Adipocyte (in vitro differentiated cells): Measurements from ENCODE around the gene STEAP3.

Source experiments
- DNase-seq: peaks from one replicate; pipeline ENCODE4 v3.0.0-alpha.2; 2015; ENCODE audit warnings: low read depth
- H3K27me3 ChIP-seq: replicated peaks from 2 replicates; pipeline ENCODE4 v1.7.0; 2013; ENCODE audit warnings: mild to moderate bottlenecking, low read length, moderate library complexity; ENCODE audit not compliant: control insufficient read depth, insufficient read depth
- H3K36me3 ChIP-seq: 2 replicates; pipeline ENCODE4 v1.7.0; 2013; ENCODE audit warnings: low read length, mild to moderate bottlenecking, moderate library complexity; ENCODE audit not compliant: control insufficient read depth, insufficient read depth, severe bottlenecking
- H3K4me1 ChIP-seq: 2 replicates; pipeline ENCODE4 v1.7.0; 2013; ENCODE audit warnings: mild to moderate bottlenecking, low read length, moderate library complexity; ENCODE audit not compliant: control insufficient read depth, insufficient read depth
- H3K4me3 ChIP-seq: 2 replicates; pipeline ENCODE4 v1.7.0; 2013; ENCODE audit warnings: mild to moderate bottlenecking, low read length, moderate library complexity
- H3K9ac ChIP-seq: 2 replicates; pipeline ENCODE4 v1.7.0; 2013; ENCODE audit warnings: mild to moderate bottlenecking, low read length, moderate library complexity
- H3K9me3 ChIP-seq: 2 replicates; pipeline ENCODE4 v1.7.0; 2013; ENCODE audit warnings: mild to moderate bottlenecking, low read length, moderate library complexity; ENCODE audit not compliant: control insufficient read depth

Gene STEAP3

DNA sequence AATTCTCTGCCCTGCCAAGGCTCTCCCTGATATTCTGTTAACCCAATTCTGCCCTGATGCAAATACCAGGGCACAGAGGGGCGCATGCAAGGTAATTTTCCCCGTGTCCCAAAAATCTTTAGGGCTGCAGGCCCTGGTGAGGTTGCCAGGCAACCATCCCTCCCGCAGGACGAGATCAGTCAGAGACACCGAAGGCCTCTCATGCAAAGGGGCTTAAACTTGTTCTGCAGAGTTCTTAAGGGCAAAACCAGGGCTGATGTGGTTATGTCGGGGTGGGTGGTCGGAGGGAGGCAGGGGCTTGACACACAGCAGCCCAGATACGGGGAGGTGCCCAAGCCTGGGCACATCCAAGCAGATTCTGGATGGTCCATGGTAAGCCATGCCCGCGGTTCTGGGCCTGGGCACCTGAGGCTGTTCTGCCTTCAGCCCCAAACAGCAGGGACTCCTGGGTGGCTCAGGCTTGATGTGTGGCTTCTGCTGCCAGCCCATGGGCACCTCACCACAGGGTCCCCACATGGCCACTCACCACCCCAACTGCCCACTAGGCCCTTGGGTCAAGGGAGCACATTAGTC lies 27.2 kb downstream of the STEAP3 start:
- no peaks in the 10 kb centered on the region for H3K27me3 ChIP-seq
- peaks cover 7% of the 10 kb centered on the region for H3K36me3 ChIP-seq
- H3K9ac ChIP-seq: no peak overlapping the region
- peaks cover 5% of the 10 kb centered on the region for H3K9me3 ChIP-seq
- no peak for DNase-seq
- H3K4me3 ChIP-seq: no peak overlapping the region
- H3K4me1 ChIP-seq: peaks cover 27% of the 10 kb centered on the region

DNA sequence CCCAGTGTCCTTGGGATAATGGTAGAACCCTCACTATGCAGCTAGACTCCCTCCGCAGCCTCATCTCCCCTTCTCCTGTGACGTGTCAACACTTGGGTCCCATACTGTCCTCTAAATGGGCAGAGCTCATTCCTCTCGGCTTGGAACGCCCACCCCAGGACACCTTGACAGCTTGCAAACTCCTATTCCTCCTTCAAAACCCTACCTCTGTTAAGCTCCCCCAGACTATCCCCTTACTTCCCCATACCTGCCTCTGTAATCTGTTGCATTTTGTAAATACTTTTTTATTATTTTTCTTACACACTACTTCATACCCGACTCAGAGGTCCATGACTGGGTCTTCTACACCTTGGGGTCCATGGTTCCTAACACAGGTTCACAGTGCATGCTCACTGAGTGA lies 28.0 kb downstream of the STEAP3 start:
- no peak overlapping the region for H3K4me3 ChIP-seq
- H3K27me3 ChIP-seq: no peaks in the 10 kb centered on the region
- no peaks in the 10 kb centered on the region for H3K9me3 ChIP-seq
- no peak for DNase-seq
- peaks cover 35% of the 10 kb centered on the region for H3K4me1 ChIP-seq
- H3K9ac ChIP-seq: no peak overlapping the region
- peaks cover 2% of the 10 kb centered on the region for H3K36me3 ChIP-seq

DNA sequence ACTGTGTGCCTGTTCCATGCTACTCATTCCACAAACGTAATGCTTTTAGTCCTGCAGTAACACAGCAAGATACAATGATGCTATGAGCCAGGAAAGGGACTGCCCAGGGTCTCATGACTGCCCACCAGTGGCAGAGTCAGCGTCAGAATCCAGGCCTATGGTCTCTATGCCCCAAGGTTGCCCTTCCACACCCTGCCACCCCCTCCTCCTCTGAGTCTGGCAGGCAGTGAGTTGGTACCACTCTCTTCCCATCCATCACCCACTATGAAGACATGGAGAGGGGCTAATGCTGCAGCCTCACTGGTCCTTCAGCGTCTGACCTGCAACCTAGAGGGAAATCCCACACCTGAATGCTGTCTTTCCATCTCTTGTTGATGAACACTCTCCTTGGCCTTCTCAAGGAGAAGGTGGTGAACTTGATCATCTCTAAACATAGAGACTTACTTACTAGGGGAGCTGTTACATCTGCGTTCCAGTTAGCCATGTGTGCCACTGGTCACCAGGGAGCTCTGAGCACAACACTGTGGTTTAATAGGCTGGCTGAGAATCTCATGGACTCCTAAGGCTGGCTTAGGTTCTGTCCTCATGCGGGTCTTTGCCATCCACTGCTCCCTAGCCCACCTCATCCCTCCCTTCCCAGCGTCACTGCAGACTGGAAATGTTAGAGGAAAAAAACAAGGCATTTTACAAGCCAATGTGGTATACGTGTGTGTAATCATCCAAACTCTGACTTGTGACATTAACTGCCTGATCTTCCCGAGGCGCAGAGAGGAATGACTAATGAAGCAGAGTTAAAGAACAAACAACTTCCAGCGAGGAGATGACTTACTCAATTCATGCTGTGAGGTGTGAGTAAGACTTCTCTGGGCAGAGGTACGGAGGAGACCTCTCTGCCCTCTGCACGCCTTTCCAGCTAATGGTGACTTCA lies 28.8 kb downstream of the STEAP3 start:
- H3K4me3 ChIP-seq: peak overlapping the region; percentile 3
- no peaks in the 10 kb centered on the region for H3K9me3 ChIP-seq
- peaks cover 3% of the 10 kb centered on the region for H3K36me3 ChIP-seq
- peaks cover 35% of the 10 kb centered on the region for H3K4me1 ChIP-seq
- peak; percentile 71 for DNase-seq
- H3K9ac ChIP-seq: peak overlapping the region; percentile 15
- no peaks in the 10 kb centered on the region for H3K27me3 ChIP-seq

DNA sequence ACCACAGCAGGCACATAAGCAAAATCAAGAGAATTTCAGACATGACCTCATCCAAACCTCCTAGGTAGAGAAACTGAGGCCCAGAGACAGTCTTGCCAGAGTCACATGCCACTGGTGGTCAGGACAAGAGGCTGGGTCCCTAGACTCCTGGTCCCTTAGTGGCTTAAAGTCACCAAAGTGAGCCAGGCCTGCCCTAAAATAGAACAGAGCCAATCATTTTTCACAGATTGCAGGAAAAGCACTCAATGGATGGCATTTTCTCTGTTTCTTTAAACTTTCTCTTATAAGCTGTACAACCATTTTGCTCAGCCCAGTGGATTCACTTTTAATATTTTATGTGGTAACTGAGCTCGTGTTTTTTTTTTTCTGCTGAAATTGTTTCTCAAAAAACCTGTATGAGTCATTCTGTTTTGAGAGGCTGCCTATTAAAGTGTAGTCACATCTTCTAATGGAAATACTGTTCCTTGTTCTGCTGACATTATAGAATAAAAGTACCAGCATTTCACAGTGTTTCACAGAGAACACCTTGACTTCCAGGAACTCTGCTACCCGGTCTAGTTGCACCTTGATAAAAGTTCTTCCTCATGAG lies 29.6 kb downstream of the STEAP3 start:
- no peaks in the 10 kb centered on the region for H3K9me3 ChIP-seq
- H3K36me3 ChIP-seq: peaks cover 4% of the 10 kb centered on the region
- no peaks in the 10 kb centered on the region for H3K27me3 ChIP-seq
- peak overlapping the region; percentile 54 for H3K9ac ChIP-seq
- H3K4me1 ChIP-seq: peaks cover 35% of the 10 kb centered on the region
- no peak overlapping the region for H3K4me3 ChIP-seq
- DNase-seq: peak; percentile 60

DNA sequence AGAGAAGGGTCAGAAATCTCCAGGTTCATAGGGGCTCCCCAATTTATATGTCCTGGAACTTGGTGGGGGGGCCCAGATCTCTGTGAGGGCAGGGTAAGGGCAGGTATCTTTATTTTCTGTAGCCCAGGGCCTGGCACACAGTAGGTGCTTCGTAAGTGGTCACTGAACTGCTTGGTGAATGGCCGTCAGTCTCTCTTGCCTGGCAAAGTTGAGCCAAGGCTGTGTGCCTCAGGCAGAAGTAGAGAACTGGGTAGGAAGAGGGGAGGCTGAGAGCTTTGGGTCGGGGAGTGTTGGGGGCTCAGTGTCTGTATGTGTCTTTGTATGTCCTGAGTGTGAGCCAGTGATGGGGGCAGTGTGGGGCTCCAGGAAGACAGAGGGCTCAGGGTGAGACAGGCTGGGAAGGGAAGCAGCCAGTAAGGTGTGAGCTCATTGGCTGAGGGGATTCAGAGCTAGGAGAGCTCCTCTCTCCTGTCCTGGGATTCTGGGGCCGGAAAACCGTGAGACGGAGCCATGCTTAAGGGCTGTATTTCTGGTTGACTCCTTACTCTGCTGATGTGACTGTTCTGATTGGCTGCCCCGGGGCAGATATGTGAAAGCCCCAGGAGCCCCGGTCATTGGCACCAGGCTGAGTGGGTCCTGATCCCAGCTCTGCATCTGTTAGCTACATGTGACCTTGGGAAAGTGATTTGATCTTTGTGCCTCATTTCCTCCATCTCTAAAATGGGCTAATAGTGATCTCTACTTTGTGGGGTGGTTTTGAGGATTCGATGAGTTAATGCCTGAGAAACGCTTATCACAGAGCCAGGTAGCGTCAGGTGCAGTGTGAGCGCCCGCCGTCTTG lies 30.3 kb downstream of the STEAP3 start:
- H3K27me3 ChIP-seq: no peaks in the 10 kb centered on the region
- no peak overlapping the region for H3K9ac ChIP-seq
- H3K4me3 ChIP-seq: no peak overlapping the region
- no peaks in the 10 kb centered on the region for H3K9me3 ChIP-seq
- H3K36me3 ChIP-seq: peaks cover 4% of the 10 kb centered on the region
- peaks cover 36% of the 10 kb centered on the region for H3K4me1 ChIP-seq
- no peak for DNase-seq

DNA sequence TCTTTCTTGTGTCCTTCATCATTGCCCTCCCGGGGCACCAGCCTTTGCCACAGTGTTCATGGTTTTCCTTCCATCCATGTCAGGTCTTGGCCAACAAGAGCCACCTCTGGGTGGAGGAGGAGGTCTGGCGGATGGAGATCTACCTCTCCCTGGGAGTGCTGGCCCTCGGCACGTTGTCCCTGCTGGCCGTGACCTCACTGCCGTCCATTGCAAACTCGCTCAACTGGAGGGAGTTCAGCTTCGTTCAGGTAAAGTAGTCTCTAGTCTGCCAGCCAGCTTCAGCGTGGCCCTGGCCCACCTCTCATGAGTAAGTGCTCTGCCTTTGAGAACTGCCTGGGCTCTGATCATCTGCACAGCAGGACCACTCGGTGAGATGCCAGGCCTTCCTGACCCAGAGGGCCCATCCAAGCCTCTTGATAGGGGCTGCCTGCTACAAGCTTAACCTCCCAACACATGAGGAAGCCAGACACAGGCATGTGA lies 31.0 kb downstream of the STEAP3 start:
- peaks cover 42% of the 10 kb centered on the region for H3K4me1 ChIP-seq

DNA sequence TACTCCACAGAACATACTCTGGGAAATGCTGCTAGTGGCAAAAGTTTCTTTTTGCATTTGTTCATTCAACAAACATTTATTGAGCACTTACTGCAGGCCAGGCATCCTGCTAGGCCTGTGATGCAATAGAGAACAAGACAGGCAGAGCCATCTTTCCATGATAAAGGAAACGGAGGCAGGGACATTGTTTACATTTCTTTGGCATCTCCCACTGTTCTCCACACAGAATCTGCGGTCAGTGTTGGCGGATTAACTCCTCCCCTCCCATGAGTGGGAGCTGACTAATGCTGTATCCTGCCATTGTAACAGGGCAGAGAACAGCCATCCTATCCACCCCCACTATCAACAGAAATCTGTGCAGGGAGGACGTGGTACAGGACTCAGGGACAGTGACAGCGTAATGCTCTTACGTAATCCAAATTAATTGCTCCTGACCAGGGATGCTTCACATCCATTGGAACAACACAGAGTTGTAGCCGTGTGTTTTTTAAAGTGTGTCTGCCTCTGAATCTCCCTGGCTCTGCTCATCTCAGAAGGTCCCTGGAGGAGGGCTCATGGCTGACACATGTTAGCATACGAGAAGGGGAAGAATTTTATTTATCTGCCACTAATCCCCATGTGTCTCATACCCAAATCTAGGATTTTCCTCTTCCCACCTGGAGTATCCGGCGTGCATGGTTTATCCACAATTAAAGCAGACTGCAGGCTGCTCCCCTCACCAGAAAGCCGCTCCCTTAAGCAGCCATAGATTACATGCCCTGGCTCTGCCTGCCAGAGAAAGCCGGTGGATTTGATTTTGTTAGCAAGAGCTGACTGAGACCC lies 32.3 kb downstream of the STEAP3 start:
- Histone ChIP-seq H3K9ac (peak overlapping the region; percentile 4), H3K9me3 (no peaks in the 10 kb centered on the region), H3K27me3 (no peaks in the 10 kb centered on the region), H3K4me3 (no peak overlapping the region), H3K36me3 (peaks cover 4% of the 10 kb centered on the region), H3K4me1 (peaks cover 48% of the 10 kb centered on the region)
- DNase-seq: peak; percentile 80

More for the DNA sequence above, 31.0 kb downstream of the STEAP3 start:
- no peak for DNase-seq
- H3K36me3 ChIP-seq: peaks cover 4% of the 10 kb centered on the region
- no peaks in the 10 kb centered on the region for H3K9me3 ChIP-seq
- no peak overlapping the region for H3K4me3 ChIP-seq
- no peaks in the 10 kb centered on the region for H3K27me3 ChIP-seq
- no peak overlapping the region for H3K9ac ChIP-seq

DNA sequence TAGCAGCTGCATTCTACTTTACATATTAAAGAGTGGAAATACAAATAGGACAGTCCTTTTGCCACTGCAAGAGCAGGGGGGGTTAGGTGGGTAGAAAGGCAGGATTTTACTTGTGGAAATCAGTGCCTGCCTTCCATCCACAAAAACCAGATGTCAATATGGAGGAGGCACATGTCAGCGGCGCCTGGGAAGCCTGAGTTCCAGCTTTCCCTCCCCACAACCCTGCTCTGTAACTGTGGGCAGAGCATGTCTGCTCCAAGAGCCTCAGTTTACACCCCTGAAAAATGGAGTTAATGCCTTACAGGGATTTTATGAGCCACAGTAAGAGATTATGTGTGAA lies 32.9 kb downstream of the STEAP3 start:
- no peak for DNase-seq
- no peaks in the 10 kb centered on the region for H3K27me3 ChIP-seq
- peaks cover 4% of the 10 kb centered on the region for H3K36me3 ChIP-seq
- no peaks in the 10 kb centered on the region for H3K9me3 ChIP-seq
- H3K9ac ChIP-seq: peak overlapping the region; percentile 4
- peaks cover 49% of the 10 kb centered on the region for H3K4me1 ChIP-seq
- H3K4me3 ChIP-seq: no peak overlapping the region

DNA sequence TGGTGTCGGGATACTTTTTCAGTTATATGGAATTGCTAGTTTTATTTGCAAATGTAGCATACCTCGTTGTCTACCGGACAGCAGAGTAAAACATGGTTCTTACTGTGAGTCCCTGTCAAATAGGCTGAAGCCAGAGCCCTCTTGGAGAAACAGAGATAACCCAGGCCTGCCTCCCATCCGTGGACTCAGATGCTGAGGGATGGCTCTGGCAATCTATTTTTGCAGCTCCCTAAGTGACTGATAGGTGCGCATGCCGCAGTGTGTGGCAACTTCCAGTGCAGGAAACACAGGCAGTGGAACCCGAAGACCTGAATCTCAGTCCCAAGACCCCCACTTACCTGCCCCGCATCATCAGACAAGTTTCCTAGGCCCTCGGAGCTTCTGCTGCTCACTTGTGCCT lies 33.6 kb downstream of the STEAP3 start:
- Histone ChIP-seq H3K4me1 (peaks cover 45% of the 10 kb centered on the region), H3K27me3 (no peaks in the 10 kb centered on the region), H3K9ac (no peak overlapping the region), H3K9me3 (no peaks in the 10 kb centered on the region), H3K36me3 (peaks cover 4% of the 10 kb centered on the region), H3K4me3 (no peak overlapping the region)
- no peak for DNase-seq

DNA sequence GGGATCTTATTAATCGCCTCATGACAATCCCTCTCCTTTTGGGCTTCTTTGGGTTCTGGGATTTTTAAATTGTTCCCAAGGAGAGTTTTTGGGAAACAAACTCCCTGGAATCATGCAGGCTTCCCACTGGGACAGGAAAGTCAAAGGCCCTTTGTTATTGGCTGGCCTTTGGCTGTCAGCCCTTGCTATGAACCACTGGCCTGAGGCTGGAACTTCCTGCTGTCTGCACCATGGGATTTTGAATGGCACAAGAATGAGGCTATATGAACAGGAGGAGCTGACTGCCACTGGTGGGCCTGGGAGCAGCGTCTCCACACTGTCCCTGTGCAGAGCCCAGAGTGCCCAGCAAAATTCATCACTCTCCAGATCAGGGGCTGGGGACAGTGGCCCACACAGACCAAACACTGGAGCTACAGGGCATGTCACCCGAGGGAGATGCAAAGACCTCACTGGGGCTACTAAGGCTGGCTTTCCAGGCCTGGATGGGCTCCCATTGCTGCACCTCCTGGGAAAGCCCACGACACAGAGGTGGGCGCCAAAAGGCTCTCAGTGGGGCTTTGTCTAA lies 35.7 kb downstream of the STEAP3 start:
- H3K4me1 ChIP-seq: peaks cover 28% of the 10 kb centered on the region
- no peak for DNase-seq
- H3K36me3 ChIP-seq: peaks cover 11% of the 10 kb centered on the region
- no peaks in the 10 kb centered on the region for H3K9me3 ChIP-seq
- H3K9ac ChIP-seq: no peak overlapping the region
- no peak overlapping the region for H3K4me3 ChIP-seq
- no peaks in the 10 kb centered on the region for H3K27me3 ChIP-seq
